Right lobe of liver (tissue), 6 donors: ENCODE results near the gene CAMK1G. TPM values are rescaled to one million over a fixed set of nuclear protein-coding genes. Genes with fewer than 3 reads are reported as not detected.
A peak's percentile ranks its signal among the peaks of the same experiment; 100 is the strongest.

ENCODE experiments used
- ATAC-seq, 4 donors: fragments of 200-7000 bp; cut with Tn5 transposase; one replicate each; pipeline ENCODE4 v1.9.1; 2020; ENCODE audit warnings: mild to moderate bottlenecking in 4 of 4, moderate library complexity in 4 of 4
- DNase-seq, 3 donors: peaks; one replicate each; pipeline ENCODE4 v3.0.0-alpha.2; 2020
- H3K27ac ChIP-seq, 3 donors: fragments of 200-600 bp; one replicate each; pipeline ENCODE4 v1.8.0; 2022
- H3K27me3 ChIP-seq, 2 donors: fragments of 200-600 bp; one replicate each; pipeline ENCODE4 v1.8.0; 2022
- H3K36me3 ChIP-seq, 4 donors: fragments of 200-600 bp; sonication (generic) in 1 of 4; one replicate each; pipeline versions ENCODE4 v1.5.1 to v1.8.0; 2017 to 2022; ENCODE audit warnings: control low read depth in 1 of 4
- H3K4me1 ChIP-seq, 4 donors: fragments of 200-600 bp; sonication (generic) in 1 of 4; one replicate each; pipeline versions ENCODE4 v1.5.1 to v1.8.0; 2017 to 2022; ENCODE audit warnings: control low read depth in 1 of 4
- H3K4me3 ChIP-seq, 3 donors: fragments of 200-600 bp; one replicate each; pipeline ENCODE4 v1.8.0; 2022
- H3K9me3 ChIP-seq, 4 donors: fragments of 200-600 bp; sonication (generic) in 1 of 4; one replicate each; pipeline versions ENCODE4 v1.5.1 to v1.8.0; 2017 to 2022; ENCODE audit warnings: control low read depth in 1 of 4
- CTCF ChIP-seq, 4 donors: fragments of 200-600 bp in 3 of 4; fragments of 450-650 bp in 1 of 4; IDR thresholded peaks; one replicate each; pipeline versions ENCODE4 v1.5.1 to v1.8.0; 2016 to 2022; ENCODE audit warnings: antibody characterized with exemption in 4 of 4, mild to moderate bottlenecking in 2 of 4
- POLR2A ChIP-seq: fragments of 450-650 bp; IDR thresholded peaks from one replicate; pipeline ENCODE4 v1.6.1; 2017; ENCODE audit warnings: antibody characterized with exemption, mild to moderate bottlenecking
- WGBS: methylation state at CpG from one replicate; pipeline ENCODE4 v1.1.6; 2018; ENCODE audit warnings: low coverage, low lambda C conversion rate; ENCODE audit not compliant: insufficient coverage; ENCODE audit errors: missing lambda C conversion rate; 5-methylcytosine and 5-hydroxymethylcytosine counted together
- intact Hi-C, 2 donors: fragments of 100-400 bp; cut with DNase I; formaldehyde crosslinking; loops; one replicate each; pipeline versions ENCODE4 v1.11.2 to v1.14.1; 2022
- total RNA-seq, 6 experiments: library from RNA; depleted of rRNA in 2 of 6; stranded (reverse); fragments of >200 nt in 2 of 6; fragmentation: NEBNext Ultra II Directional in 3 of 6; extraction: Animal tissue kit (Norgen Biotek cat#: 25700) in 3 of 6; gene quantifications; one replicate each; pipeline versions ENCODE4 v1.1.0 to v1.2.4, GENCODE V29; 2016 to 2023
- donor health status: DM: no; HTN: yes; CAD: no.
- donor health status: DM: no; HTN: no; CAD: no.
- donor health status: DM: no; HTN: no; CAD: no.
- donor health status: DM: no; HTN: yes; CAD: no.
- donor health status: DM: no; HTN: yes; CAD: no.

CAMK1G gene
- total RNA-seq, 6 experiments from 2014 or later, result 0.17 to 0.80 (median 0.37) TPM; not detected in 2

- TF ChIP-seq POLR2A (no peak), CTCF (IDR thresholded peaks at IDR 0.05) (no peak)
- H3K4me3 ChIP-seq, result no peak overlapping the region
- 92% methylated on average over 5 of the region's 7 CpGs for WGBS
- H3K27ac ChIP-seq, result no peak overlapping the region
- intact Hi-C loops, result loop anchor here in 1 of 2 donors (10.0 kb wide), 1 partner anchor 45 kb away; no protein-coding TSS in a partner anchor
- ATAC-seq (no peak), DNase-seq (no peak)
- no peaks in the 10 kb centered on the region for H3K9me3 ChIP-seq
- H3K36me3 ChIP-seq, result peaks cover 0 to 8% (median 0%) of the 10 kb centered on the region in 4 donors
- H3K4me1 ChIP-seq, result peaks cover 0 to 18% (median 0%) of the 10 kb centered on the region in 4 donors
- H3K27me3 ChIP-seq, result no peaks in the 10 kb centered on the region
These were observed 36.4 kb downstream of the CAMK1G start for GRCh38 chr1:209619696-209620486.

- DNase-seq (no peak), ATAC-seq (peak in 1 of 4 donors; percentile 21)
- TF ChIP-seq POLR2A (no peak), CTCF (IDR thresholded peaks at IDR 0.05) (no peak)
- no peak overlapping the region for H3K27ac ChIP-seq
- no peaks in the 10 kb centered on the region for H3K27me3 ChIP-seq
- intact Hi-C loops, result loop anchor here in 1 of 2 donors (10.0 kb wide), 1 partner anchor 46 kb away; no protein-coding TSS in a partner anchor
- peaks cover 0 to 18% (median 0%) of the 10 kb centered on the region in 4 donors for H3K4me1 ChIP-seq
- peaks cover 0 to 8% (median 0%) of the 10 kb centered on the region in 4 donors for H3K36me3 ChIP-seq
- 92% methylated on average over 2 of the region's 3 CpGs for WGBS
- no peaks in the 10 kb centered on the region for H3K9me3 ChIP-seq
- no peak overlapping the region for H3K4me3 ChIP-seq
These were observed 37.0 kb downstream of the CAMK1G start for GRCh38 chr1:209620487-209620884.

- DNase-seq, result peak in 1 of 3 donors; percentile 64
- peak overlapping the region in 1 of 3 donors; percentile 33 for H3K27ac ChIP-seq
- intact Hi-C loops, result loop anchor here in 1 of 2 donors (10.0 kb wide), 1 partner anchor 46 kb away; no protein-coding TSS in a partner anchor
- no peaks in the 10 kb centered on the region for H3K9me3 ChIP-seq
- H3K36me3 ChIP-seq, result no peaks in the 10 kb centered on the region
- peak; percentile 49 to 80 (median 75) for ATAC-seq
- H3K4me3 ChIP-seq, result no peak overlapping the region
- no peak for TF ChIP-seq CTCF (IDR thresholded peaks at IDR 0.05)
- no peak for TF ChIP-seq POLR2A
- H3K27me3 ChIP-seq, result no peaks in the 10 kb centered on the region
- peaks cover 0 to 18% (median 1%) of the 10 kb centered on the region in 4 donors for H3K4me1 ChIP-seq
- 12% methylated on average over 4 of the region's 4 CpGs for WGBS
These were observed 37.8 kb downstream of the CAMK1G start for GRCh38 chr1:209621286-209621685.

- H3K27ac ChIP-seq, result peak overlapping the region in 1 of 3 donors; percentile 8
- H3K4me3 ChIP-seq, result no peak overlapping the region
- ATAC-seq (no peak), DNase-seq (no peak)
- WGBS, result 62% methylated on average over 3 of the region's 11 CpGs
- no peaks in the 10 kb centered on the region for H3K9me3 ChIP-seq
- H3K36me3 ChIP-seq, result no peaks in the 10 kb centered on the region
- peaks cover 0 to 20% (median 5%) of the 10 kb centered on the region in 4 donors for H3K4me1 ChIP-seq
- H3K27me3 ChIP-seq, result no peaks in the 10 kb centered on the region
- intact Hi-C loops, result loop anchor here in 1 of 2 donors (10.0 kb wide), 1 partner anchor 47 kb away; no protein-coding TSS in a partner anchor
- TF ChIP-seq POLR2A (no peak), CTCF (IDR thresholded peaks at IDR 0.05) (no peak)
These were observed 38.5 kb downstream of the CAMK1G start for GRCh38 chr1:209621741-209622655.
